Measurements from ENCODE around the gene NHS.

- TF ChIP-seq CTCF (IDR thresholded peaks at IDR 0.05) (no peak), ZFX (IDR thresholded peaks at IDR 0.05; ENCODE audit: borderline replicate concordance) (no peak)
Measured at GRCh38 chrX:17519358-17519757, 144.4 kb downstream of the NHS start.
